GM12892 (cell line): Measurements from ENCODE around the gene APBA2.

ENCODE experiments used
- POLR2A ChIP-seq: IDR thresholded peaks from 2 replicates; pipeline ENCODE4 v1.6.1; 2011; ENCODE audit warnings: low read depth, low read length, control low read depth
- TAF1 ChIP-seq: IDR thresholded peaks from 2 replicates; pipeline ENCODE4 v1.6.1; 2011; ENCODE audit warnings: low read depth, mild to moderate bottlenecking, control low read depth, low read length, borderline replicate concordance

DNA sequence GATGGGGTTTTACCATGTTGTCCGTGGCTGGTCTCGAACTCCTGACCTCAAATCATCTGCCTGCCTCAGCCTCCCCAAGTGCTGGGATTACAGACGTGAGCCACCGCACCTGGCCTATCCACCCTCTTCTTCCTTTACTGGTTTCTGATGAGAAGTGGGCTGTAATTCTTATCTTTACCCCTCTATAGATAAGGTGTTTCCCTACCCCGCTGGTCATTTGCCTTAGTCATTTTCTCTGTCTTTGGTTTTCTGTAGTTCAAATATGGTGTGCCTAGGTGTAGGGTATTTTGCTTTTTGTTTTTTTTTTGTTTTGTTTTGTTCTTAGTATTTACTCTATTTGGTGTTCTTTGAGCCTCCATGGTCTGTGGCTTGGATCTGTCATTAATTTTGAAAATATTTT lies 41.3 kb downstream of the APBA2 start:
- TF ChIP-seq POLR2A (no peak), TAF1 (no peak)
